SK-N-SH (cell line): ENCODE data around the gene SUPT3H.

Experiments
- CTCF ChIP-seq: fragments of 200-600 bp; sonication (generic); IDR thresholded peaks from 2 replicates; pipeline ENCODE4 v1.6.1; 2017; ENCODE audit warnings: antibody characterized with exemption, mild to moderate bottlenecking, moderate library complexity
- MEF2A ChIP-seq: IDR thresholded peaks from 2 replicates; pipeline ENCODE4 v1.4.0; 2012; ENCODE audit warnings: low read depth, borderline replicate concordance
- MXI1 ChIP-seq: IDR thresholded peaks from 2 replicates; pipeline ENCODE4 v1.6.1; 2012; ENCODE audit warnings: mild to moderate bottlenecking, low read depth, low read length, improper control_type of control experiment
- POLR2AphosphoS5 ChIP-seq: IDR thresholded peaks from 2 replicates; pipeline ENCODE4 v1.6.1; 2012; ENCODE audit warnings: low read depth, low read length
- REST ChIP-seq: IDR thresholded peaks from 2 replicates; pipeline ENCODE4 v1.6.1; 2012; ENCODE audit warnings: mild to moderate bottlenecking, low read depth, low read length, moderate library complexity
- RXRA ChIP-seq: IDR thresholded peaks from 2 replicates; pipeline ENCODE4 v1.4.0; 2012; ENCODE audit warnings: low read depth, mild to moderate bottlenecking, borderline replicate concordance
- SIN3A ChIP-seq: IDR thresholded peaks from 2 replicates; pipeline ENCODE4 v1.6.1; 2012; ENCODE audit warnings: low read depth, mild to moderate bottlenecking, low read length, moderate library complexity, borderline replicate concordance
- TEAD4 ChIP-seq: IDR thresholded peaks from 2 replicates; pipeline ENCODE4 v1.4.0; 2012; ENCODE audit warnings: mild to moderate bottlenecking, borderline replicate concordance; ENCODE audit not compliant: insufficient read depth

- TF ChIP-seq RXRA (no peak), CTCF (no peak), POLR2AphosphoS5 (no peak), REST (no peak), MXI1 (no peak), MEF2A (no peak), SIN3A (no peak), TEAD4 (no peak)
These were observed 597.6 kb downstream of the SUPT3H start for GRCh38 chr6:44780161-44780560.
